Measurements from ENCODE around the gene SGIP1. TPM values are rescaled to one million over a fixed set of nuclear protein-coding genes. Genes with fewer than 3 reads are reported as not detected.

SGIP1 gene
- total RNA-seq, 4 donors from 2014 or later = 1.9 to 8.8 (median 4.8) TPM

DNA sequence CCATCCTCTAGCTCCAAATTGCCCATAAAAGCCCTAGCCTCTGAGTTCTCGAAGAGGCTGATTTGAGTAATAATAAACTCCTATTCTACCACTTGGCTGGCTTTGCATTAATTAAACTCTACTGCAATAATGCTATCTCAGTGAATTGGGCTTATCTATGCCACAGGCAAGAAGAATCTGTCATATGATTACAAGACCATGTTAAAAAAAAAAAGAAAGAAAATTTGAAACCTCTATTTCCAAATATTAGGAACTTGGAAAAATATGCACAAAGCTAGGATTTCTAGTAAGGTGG lies 27.6 kb upstream of the SGIP1 start:
- no peak for ATAC-seq (ENCODE audit: low FRiP score)
- TF ChIP-seq, protein P1, sequence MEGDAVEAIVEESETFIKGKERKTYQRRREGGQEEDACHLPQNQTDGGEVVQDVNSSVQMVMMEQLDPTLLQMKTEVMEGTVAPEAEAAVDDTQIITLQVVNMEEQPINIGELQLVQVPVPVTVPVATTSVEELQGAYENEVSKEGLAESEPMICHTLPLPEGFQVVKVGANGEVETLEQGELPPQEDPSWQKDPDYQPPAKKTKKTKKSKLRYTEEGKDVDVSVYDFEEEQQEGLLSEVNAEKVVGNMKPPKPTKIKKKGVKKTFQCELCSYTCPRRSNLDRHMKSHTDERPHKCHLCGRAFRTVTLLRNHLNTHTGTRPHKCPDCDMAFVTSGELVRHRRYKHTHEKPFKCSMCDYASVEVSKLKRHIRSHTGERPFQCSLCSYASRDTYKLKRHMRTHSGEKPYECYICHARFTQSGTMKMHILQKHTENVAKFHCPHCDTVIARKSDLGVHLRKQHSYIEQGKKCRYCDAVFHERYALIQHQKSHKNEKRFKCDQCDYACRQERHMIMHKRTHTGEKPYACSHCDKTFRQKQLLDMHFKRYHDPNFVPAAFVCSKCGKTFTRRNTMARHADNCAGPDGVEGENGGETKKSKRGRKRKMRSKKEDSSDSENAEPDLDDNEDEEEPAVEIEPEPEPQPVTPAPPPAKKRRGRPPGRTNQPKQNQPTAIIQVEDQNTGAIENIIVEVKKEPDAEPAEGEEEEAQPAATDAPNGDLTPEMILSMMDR (IDR thresholded peaks at IDR 0.05) = no peak

DNA sequence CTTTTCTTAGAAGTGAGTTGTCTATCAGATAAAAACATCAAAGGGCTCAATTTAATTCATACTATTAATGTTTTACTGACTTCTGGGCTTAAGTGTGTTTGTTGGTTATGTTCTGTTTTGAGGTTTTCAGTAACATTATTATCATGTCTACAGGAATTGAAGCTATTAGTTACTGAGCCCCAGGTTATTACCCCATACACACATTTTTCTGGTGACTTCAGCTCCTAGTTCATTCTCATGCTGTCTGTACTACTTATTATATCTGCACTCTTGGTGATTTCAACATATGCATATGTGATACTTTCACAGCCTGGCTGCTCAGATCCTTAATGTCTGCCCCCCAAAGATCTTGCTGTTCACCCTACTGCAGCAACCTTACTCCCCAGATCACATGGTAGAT lies 27.0 kb upstream of the SGIP1 start:
- DNase-seq (ENCODE audit: low spot score) = no peak
- ATAC-seq (ENCODE audit: low FRiP score) = no peak
- TF ChIP-seq, protein P1 (IDR thresholded peaks at IDR 0.05) = no peak

More for the DNA sequence above, 27.6 kb upstream of the SGIP1 start:
- no peak for DNase-seq (ENCODE audit: low spot score)

DNA sequence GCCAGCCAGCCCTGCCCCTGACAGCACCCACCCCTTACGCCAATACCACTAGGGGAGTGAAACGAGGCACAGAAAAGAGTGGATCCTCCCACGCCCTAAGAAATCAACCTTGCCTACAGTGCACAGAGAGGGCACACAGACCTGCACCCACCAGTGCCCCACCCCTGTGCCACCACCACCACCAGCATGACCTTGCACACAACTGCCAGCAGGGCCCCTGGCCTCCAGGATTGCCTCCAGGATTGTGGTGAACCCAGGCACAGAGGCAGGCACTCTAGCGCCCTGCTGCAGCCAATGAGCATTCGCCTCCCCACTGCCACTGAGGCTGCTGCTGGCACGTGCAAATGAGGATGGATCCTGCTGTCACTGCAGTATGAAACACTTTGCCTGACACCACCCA lies 23.5 kb upstream of the SGIP1 start:
- TF ChIP-seq, protein P1 (IDR thresholded peaks at IDR 0.05) = no peak
- no peak for ATAC-seq (ENCODE audit: low FRiP score)

DNA sequence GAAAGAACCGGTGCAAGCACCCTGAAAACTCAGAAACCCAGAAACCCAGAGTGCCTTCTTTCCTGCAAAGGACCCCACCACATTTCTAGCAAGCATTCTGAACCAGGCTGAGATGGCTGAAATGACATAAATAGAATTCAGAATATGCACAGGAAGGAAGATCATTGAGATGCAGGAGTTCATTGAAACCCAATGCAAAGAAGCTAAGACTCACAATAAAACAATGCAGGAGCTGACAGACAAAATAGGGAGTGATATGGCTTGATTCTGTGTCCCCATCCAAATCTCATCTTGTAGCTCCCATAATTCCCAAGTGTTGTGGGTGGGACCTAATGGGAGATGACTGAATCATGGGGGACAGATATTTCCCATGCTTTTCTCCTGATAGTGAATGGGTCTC lies 22.8 kb upstream of the SGIP1 start:
- TF ChIP-seq, protein P1 (IDR thresholded peaks at IDR 0.05) = no peak
- DNase-seq (ENCODE audit: low spot score) (no peak), ATAC-seq (ENCODE audit: low FRiP score) (no peak)

More for the DNA sequence above, 23.5 kb upstream of the SGIP1 start:
- no peak for DNase-seq (ENCODE audit: low spot score)

DNA sequence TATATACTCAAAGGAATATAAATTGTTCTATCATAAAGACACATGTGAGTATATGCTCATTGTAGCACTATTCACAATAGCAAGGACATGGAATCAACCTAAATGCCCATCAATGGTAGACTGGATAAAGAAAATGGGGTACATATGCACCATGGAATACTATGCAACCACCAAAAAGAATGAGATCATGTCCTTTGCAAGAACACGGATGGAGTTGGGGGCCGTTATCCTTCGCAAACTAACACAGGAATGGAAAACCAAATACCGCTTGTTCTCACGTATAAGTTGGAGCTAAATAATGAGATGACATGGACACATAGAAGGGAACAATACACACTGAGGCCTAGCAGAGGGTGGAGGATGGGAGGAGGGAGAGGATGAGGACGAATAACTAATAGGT lies 16.0 kb upstream of the SGIP1 start:
- DNase-seq (ENCODE audit: low spot score) (no peak), ATAC-seq (ENCODE audit: low FRiP score) (no peak)
- TF ChIP-seq, protein P1 (IDR thresholded peaks at IDR 0.05) = no peak

DNA sequence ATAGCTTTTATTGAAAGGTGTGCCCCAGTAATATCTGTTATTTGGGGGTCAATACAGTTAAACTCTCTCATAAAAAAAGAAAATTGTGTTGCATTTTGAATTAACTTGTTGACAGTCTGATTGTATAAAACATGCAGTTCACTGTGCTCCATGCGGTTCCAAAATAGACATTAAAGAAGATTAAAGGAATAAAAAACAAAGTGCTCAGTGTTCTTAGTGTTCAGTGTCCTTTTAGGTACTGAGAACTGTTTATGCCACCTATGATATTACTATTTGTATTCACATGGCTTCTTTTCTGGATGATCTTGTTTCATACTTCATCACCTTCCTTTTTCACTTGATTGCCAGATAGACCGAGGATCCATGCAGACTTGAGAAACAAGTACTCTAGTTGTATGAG lies 15.3 kb upstream of the SGIP1 start:
- DNase-seq (ENCODE audit: low spot score) = no peak
- TF ChIP-seq, protein P1 (IDR thresholded peaks at IDR 0.05) = no peak
- ATAC-seq (ENCODE audit: low FRiP score) = no peak

DNA sequence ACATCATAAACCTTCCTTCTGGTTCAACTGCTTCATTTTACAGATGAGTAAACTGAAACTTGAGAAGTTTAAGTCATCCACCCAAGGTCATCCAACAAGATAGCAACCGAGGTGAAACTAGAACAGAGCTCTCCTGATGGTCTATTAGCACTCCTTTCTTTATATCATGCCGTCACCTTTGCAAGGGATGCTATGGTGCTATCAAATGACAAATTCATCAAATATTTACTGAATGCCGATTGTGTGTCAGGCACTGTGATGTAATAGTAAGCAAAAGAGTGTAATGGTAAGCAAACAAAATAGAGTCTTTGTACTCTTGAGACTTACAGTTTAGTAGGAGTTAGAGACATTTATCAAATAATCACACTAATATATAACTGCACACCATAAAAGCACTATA lies 14.0 kb upstream of the SGIP1 start:
- TF ChIP-seq, protein P1 (IDR thresholded peaks at IDR 0.05) = no peak
- ATAC-seq (ENCODE audit: low FRiP score) (no peak), DNase-seq (ENCODE audit: low spot score) (no peak)
